ENCODE measurements around the gene ROCK2. TPM values are rescaled to one million over a fixed set of nuclear protein-coding genes. Genes with fewer than 3 reads are reported as not detected.

Gene ROCK2
- total RNA-seq, 4 donors from 2014 or later: 51.0 to 75.9 (median 67.6) TPM

GRCh38 chr2:11241412-11242203 lies 102.8 kb downstream of the ROCK2 start:
- no peak overlapping the region for H3K4me3 ChIP-seq
- H3K9me3 ChIP-seq: no peaks in the 10 kb centered on the region
- no peak overlapping the region for H3K27ac ChIP-seq
- H3K27me3 ChIP-seq: no peaks in the 10 kb centered on the region
- TF ChIP-seq CTCF (IDR thresholded peaks at IDR 0.05) (no peak), POLR2A (IDR thresholded peaks at IDR 0.05) (no peak)
- no peak for DNase-seq
- H3K36me3 ChIP-seq: no peaks in the 10 kb centered on the region
- no peaks in the 10 kb centered on the region for H3K4me1 ChIP-seq

GRCh38 chr2:11239666-11240462 lies 104.6 kb downstream of the ROCK2 start:
- H3K9me3 ChIP-seq: no peaks in the 10 kb centered on the region
- peak in 1 of 6 experiments; percentile 7 for TF ChIP-seq CTCF (IDR thresholded peaks at IDR 0.05)
- no peak for TF ChIP-seq POLR2A (IDR thresholded peaks at IDR 0.05)
- H3K36me3 ChIP-seq: no peaks in the 10 kb centered on the region
- no peak for DNase-seq
- no peaks in the 10 kb centered on the region for H3K27me3 ChIP-seq
- peak overlapping the region in 1 of 4 donors; percentile 32 for H3K27ac ChIP-seq
- no peak overlapping the region for H3K4me3 ChIP-seq
- H3K4me1 ChIP-seq: no peaks in the 10 kb centered on the region

- no peaks in the 10 kb centered on the region for H3K9me3 ChIP-seq
- TF ChIP-seq CTCF (IDR thresholded peaks at IDR 0.05) (no peak), POLR2A (IDR thresholded peaks at IDR 0.05) (no peak)
- no peak overlapping the region for H3K27ac ChIP-seq
- no peaks in the 10 kb centered on the region for H3K36me3 ChIP-seq
- H3K4me3 ChIP-seq: no peak overlapping the region
- no peaks in the 10 kb centered on the region for H3K4me1 ChIP-seq
- DNase-seq: no peak
- no peaks in the 10 kb centered on the region for H3K27me3 ChIP-seq
These were observed 105.3 kb downstream of the ROCK2 start for GRCh38 chr2:11239147-11239546.

GRCh38 chr2:11237122-11237521 lies 107.3 kb downstream of the ROCK2 start:
- H3K4me1 ChIP-seq: no peaks in the 10 kb centered on the region
- H3K27me3 ChIP-seq: no peaks in the 10 kb centered on the region
- H3K9me3 ChIP-seq: no peaks in the 10 kb centered on the region
- H3K36me3 ChIP-seq: no peaks in the 10 kb centered on the region
- no peak overlapping the region for H3K27ac ChIP-seq
- no peak overlapping the region for H3K4me3 ChIP-seq
- no peak for DNase-seq
- TF ChIP-seq CTCF (IDR thresholded peaks at IDR 0.05) (no peak), POLR2A (IDR thresholded peaks at IDR 0.05) (no peak)

GRCh38 chr2:11236335-11236734 lies 108.1 kb downstream of the ROCK2 start:
- Histone ChIP-seq H3K4me3 (no peak overlapping the region), H3K36me3 (no peaks in the 10 kb centered on the region), H3K27me3 (no peaks in the 10 kb centered on the region), H3K4me1 (no peaks in the 10 kb centered on the region), H3K27ac (no peak overlapping the region), H3K9me3 (no peaks in the 10 kb centered on the region)
- TF ChIP-seq POLR2A (IDR thresholded peaks at IDR 0.05): no peak
- no peak for DNase-seq

- H3K4me3 ChIP-seq: no peak overlapping the region
- no peak overlapping the region for H3K27ac ChIP-seq
- H3K36me3 ChIP-seq: no peaks in the 10 kb centered on the region
- H3K9me3 ChIP-seq: no peaks in the 10 kb centered on the region
- H3K4me1 ChIP-seq: no peaks in the 10 kb centered on the region
- H3K27me3 ChIP-seq: no peaks in the 10 kb centered on the region
- TF ChIP-seq POLR2A (IDR thresholded peaks at IDR 0.05) (no peak), CTCF (IDR thresholded peaks at IDR 0.05) (no peak)
- no peak for DNase-seq
These were observed 108.9 kb downstream of the ROCK2 start for GRCh38 chr2:11235583-11235982.

All from Peyer's patch (tissue), 4 donors.